HG02970 (cell line): Measurements from ENCODE around the gene NR4A3.
"Not testable (repeated sequence)": the region's sequence is repeated elsewhere in the genome, so short reads cannot be mapped to it uniquely, and the experiment has no call there.

ENCODE experiments used
- ATAC-seq: cut with Tn5 transposase; IDR thresholded peaks from one replicate; pipeline ENCODE4 v1.9.1; 2021; ENCODE audit warnings: mild to moderate bottlenecking, moderate library complexity, moderate number of reproducible peaks; ENCODE audit not compliant: unreplicated experiment, low FRiP score

Gene NR4A3

DNA sequence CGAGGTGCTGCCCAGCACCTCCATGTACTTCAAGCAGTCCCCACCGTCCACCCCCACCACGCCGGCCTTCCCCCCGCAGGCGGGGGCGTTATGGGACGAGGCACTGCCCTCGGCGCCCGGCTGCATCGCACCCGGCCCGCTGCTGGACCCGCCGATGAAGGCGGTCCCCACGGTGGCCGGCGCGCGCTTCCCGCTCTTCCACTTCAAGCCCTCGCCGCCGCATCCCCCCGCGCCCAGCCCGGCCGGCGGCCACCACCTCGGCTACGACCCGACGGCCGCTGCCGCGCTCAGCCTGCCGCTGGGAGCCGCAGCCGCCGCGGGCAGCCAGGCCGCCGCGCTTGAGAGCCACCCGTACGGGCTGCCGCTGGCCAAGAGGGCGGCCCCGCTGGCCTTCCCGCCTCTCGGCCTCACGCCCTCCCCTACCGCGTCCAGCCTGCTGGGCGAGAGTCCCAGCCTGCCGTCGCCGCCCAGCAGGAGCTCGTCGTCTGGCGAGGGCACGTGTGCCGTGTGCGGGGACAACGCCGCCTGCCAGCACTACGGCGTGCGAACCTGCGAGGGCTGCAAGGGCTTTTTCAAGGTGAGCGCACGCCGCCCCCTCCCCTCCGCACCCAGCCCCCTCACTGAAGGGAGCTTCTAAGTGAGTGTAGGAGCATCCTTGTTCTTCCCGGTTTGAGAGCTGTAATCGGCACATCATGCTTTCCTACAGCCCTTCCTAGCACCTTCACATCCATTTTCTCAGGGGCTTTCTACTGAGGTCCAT, 6.9 kb downstream of the NR4A3 start:
- ATAC-seq = no peak

DNA sequence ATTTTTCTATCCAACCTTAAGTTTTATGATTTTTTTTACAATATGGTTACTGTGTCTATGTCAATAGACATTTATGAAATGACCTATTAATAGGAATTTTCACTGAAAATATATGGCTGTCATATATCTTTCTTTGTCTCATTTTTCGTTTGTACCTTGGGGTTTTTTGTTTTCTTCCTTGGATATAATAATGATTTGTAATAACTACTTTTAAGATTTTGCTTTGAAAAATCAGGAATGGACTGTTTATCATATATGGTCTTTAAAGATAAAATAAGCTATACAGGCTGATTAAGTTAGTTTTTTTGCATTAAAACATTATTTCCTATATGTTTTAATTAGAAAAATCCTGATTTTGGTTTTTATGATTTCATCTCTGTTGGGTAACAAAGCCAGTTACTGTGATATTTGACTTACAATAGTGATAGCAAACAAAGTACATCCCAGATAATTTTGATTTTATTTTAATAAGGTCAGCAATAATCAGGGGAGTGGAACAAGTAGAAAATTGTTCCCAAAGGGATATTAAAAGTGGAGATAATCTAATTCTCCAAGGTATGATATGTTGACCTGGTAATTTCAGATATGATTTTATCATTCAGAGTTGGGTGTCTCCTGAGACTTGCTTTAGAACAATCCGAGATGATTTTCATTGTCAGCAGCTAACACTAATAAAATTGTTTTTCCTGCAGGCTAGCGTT, 10.3 kb downstream of the NR4A3 start:
- ATAC-seq = no peak

- ATAC-seq = no peak
Observed at GRCh38 chr9:99832558-99832864, 10.8 kb downstream of the NR4A3 start.

DNA sequence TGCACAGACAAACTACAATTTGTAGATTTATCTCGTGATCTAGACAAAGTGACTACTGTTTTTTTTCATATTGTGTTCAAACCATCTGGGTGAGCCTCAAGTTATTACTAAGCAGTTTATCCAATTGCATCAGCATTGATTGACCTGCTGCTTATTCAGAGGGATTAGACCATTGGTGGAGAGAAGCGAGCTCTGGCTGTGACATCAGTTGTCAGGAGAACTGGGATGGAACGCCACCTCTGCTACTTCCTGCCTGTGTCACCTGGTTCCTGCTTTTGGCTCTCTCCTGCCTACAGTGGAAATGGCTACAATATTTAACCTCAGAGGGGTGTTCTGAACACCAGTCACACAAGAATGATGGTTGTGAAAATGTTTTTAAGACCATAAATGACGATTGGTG, 12.1 kb downstream of the NR4A3 start:
- no peak for ATAC-seq

DNA sequence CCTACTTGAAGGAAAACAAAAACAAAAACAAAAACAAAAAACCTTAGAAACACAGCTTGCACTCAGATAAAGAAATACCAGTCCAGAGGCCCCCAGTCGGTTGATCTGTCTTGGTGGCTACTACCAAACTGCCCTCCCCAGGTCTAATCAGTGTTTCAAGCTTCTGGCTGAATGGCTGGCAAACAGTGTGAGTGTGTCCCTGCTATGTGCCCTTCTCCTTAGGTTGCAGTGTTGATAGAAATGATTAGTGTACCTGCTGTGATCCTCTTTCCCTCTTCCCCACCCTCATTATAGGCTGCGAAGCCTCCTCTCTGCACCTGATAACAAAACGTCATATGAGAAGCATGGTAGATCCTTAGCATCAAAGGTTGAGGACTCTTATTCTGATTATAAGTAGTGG, 12.8 kb downstream of the NR4A3 start:
- no peak for ATAC-seq

DNA sequence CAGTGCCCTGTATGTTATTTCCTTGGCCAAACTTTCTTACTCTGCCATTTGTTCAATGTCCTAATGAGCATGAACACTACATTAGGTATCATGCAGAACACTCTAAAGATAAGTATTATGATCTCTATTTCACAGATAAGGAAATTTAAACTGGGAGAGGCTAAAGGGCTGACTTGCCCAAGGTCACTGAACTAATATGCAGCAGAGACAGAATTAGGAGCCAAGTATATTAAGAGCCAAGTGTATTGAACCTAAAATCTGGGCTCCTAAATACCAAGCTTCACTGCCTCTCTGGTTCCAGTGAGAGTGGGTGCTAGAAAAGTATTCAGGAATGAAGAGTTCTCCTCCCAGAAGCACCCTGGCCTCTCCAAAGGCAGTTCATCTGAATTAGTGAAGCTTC, 13.5 kb downstream of the NR4A3 start:
- ATAC-seq = no peak

DNA sequence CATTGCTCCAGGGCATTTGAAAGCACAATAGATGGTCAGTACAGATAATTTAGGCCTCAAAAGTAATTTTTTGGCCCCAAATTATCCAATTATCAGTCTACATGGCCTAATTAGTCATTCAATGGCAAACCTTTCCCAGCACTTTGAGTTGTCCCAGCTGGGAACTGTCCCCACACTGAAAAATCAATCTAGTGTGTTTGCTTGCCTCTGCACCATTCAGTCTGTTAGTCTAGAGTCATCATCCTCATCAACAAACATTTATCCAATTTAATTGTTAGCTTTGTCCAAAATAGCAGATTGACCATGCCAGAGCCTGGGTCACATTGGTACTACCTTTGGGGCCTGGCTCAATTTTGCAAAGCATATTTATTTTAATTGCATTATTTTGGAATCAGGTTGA, 13.9 kb downstream of the NR4A3 start:
- ATAC-seq = no peak

DNA sequence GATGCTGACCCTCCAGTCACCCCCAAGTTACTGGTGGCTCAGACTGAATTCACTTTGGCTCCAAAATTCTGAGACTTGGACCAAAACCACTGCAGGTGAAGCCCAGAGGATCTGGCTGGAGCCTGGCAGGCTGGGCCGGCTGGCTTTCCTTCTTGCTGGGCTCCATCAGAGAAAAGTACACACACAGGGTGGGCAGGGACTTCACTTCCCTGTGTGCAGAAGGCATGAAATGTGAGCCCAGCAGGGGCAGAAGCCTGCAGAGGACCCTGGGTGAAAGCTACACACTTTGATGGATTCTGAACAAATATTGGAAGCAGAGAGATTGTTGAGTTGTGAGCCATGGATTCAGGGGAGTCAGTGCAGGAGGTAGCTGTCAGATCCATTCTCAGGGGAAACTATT, 18.4 kb downstream of the NR4A3 start:
- ATAC-seq = no peak

DNA sequence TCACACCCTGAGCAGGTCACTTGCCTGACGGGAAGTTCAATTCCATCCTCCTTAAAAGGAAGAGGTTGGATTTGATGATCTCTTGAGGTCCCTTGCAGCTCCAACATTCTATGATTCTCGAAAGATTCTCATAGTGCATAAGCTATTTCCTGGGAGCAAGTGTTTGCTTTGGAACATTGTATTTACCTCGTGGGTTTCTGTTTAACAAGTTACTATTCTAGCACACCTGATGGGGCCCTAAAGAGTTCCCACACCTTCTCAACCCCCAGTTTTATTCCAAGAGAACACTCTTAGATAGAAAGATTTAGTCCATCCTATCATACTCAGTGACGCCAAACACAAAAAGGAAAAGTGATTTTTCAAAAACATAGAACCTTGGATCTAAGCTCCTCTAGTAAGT, 23.4 kb downstream of the NR4A3 start:
- no peak for ATAC-seq

- no peak for ATAC-seq
Observed at GRCh38 chr9:99848447-99848846, 26.8 kb downstream of the NR4A3 start.

- no peak for ATAC-seq
Observed at GRCh38 chr9:99850736-99851499, 29.2 kb downstream of the NR4A3 start.

DNA sequence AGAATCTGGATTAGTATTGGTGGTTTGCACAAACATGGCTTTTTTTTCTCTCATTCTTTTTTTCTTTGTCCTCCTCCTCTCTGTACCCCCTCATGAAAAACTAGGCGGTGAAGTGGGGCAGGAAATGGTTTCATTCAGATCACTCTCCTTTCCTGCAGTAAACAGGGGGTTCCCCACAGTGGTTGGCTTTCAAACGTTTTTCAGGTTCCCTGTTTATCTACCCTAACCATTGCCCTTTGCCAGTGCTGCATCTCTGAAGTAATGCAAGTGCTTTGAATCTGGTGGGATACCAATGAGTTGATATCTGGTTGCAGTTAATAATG, 29.8 kb downstream of the NR4A3 start:
- no peak for ATAC-seq

- ATAC-seq = no peak
Observed at GRCh38 chr9:99852617-99853016, 30.9 kb downstream of the NR4A3 start.

GRCh38 chr9:99855467-99856176, 33.9 kb downstream of the NR4A3 start:
- no peak for ATAC-seq

- not testable (repeated sequence) for ATAC-seq
Observed at GRCh38 chr9:99857576-99857975, 35.9 kb downstream of the NR4A3 start.

DNA sequence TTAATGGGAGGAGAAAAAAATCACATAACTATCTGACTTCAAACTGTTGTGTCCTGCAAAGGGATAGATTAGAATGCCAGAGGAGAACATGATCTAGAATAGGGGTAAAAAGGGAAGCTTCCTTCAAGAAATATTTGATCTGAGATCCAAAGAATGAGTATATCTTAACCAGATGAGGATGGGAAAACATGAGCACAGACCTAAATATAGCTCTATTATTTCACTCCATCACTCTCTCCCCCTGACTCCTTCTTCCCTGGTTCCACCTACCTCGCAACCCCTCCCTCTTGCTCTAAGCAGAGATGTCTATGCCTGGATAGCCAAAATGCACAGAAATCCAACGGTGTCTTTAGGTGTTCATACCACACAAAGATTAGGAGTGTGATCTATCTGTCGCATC, 36.4 kb downstream of the NR4A3 start:
- no peak for ATAC-seq

DNA sequence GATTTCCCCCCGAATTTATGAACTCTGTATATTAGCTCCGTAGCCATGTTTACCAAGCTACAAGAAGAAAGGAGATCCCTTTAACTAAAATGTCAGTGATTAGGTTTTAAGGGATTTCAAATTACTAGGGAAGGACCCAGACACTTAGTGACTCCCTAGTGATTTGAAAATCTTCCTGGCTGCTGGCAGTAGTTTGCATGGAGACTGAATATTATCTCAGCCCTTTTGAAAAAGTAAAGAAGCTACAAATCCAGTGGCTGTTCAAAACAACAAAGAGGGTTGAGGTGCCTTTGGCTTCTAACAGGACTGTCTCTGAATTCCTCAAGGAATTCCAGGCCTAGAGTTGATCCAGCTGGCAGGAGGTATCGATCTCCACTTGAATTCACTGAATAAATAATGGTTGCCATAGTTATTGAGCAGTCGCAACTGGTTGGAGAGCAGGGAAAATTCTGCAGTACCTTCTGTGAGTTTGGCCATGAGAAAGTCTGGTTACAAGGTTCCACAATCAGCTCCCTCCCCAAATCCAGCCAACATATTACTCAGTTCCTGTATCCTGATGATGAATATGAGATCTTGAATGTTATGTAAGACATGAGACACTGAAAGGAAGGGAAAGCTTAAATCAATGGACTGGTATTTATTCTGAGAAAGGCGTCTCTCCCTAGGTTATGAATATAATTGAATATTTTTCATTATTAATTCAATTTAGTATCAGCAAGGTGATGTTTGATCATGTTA, 37.7 kb downstream of the NR4A3 start:
- no peak for ATAC-seq

DNA sequence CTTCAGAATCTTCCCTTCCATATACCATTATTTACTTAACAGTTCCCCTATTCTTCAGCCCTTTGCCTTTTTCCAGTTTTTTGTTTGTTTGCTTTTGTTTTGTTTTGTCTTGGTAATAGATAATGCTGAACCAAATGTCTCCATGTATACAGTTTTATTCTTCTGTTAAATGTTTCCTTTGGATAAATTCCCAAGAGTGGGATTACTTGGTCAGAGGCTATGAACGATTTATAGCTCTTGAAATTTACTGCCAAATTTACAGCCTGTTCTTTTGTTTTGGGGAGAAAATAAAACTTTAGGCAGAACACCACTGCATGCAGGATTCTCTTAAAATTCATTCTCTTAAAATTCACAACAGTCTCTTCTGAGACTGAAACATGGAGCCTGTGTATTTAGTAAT, 38.6 kb downstream of the NR4A3 start:
- no peak for ATAC-seq

DNA sequence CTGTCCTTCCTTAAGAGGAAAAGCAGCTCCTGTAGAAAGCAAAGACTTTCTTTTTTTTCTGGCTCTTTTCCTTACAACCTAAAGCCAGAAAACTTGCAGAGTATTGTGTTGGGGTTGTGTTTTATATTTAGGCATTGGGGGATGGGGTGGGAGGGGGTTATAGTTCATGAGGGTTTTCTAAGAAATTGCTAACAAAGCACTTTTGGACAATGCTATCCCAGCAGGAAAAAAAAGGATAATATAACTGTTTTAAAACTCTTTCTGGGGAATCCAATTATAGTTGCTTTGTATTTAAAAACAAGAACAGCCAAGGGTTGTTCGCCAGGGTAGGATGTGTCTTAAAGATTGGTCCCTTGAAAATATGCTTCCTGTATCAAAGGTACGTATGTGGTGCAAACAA, 42.3 kb downstream of the NR4A3 start:
- ATAC-seq = no peak

- no peak for ATAC-seq
Observed at GRCh38 chr9:99866398-99866797, 44.7 kb downstream of the NR4A3 start.

GRCh38 chr9:99867536-99867935, 45.9 kb downstream of the NR4A3 start:
- no peak for ATAC-seq
